KMS-11 (cell line): ENCODE results near the gene BACE2.

Experiments used
- H2AFZ ChIP-seq: fragments of 200-600 bp; sonication (generic); 2 replicates; pipeline ENCODE4 v1.6.1; 2016; ENCODE audit warnings: antibody characterized with exemption, mixed run types, low read depth
- H3K27ac ChIP-seq: fragments of 200-600 bp; sonication (generic); 2 replicates; pipeline ENCODE4 v1.6.1; 2016; ENCODE audit warnings: mild to moderate bottlenecking, mixed run types
- H3K27me3 ChIP-seq: fragments of 200-600 bp; sonication (generic); 2 replicates; pipeline ENCODE4 v1.6.1; 2017; ENCODE audit warnings: mild to moderate bottlenecking, low read depth, mixed run types, moderate library complexity; ENCODE audit not compliant: insufficient read depth
- H3K36me3 ChIP-seq: fragments of 200-600 bp; sonication (generic); 2 replicates; pipeline ENCODE4 v1.6.1; 2017; ENCODE audit warnings: mild to moderate bottlenecking, mixed run types; ENCODE audit not compliant: insufficient read depth
- H3K4me1 ChIP-seq: fragments of 200-600 bp; sonication (generic); 2 replicates; pipeline ENCODE4 v1.6.1; 2016; ENCODE audit warnings: mild to moderate bottlenecking, low read depth, mixed run types; ENCODE audit not compliant: poor library complexity, severe bottlenecking
- H3K4me2 ChIP-seq: fragments of 200-600 bp; sonication (generic); 2 replicates; pipeline ENCODE4 v1.7.0; 2016; ENCODE audit warnings: mild to moderate bottlenecking, mixed run types
- H3K4me3 ChIP-seq: fragments of 200-600 bp; sonication (generic); IDR thresholded peaks from 2 replicates; pipeline ENCODE4 v1.6.1; 2017; ENCODE audit warnings: low read depth, low read length, mixed read lengths; ENCODE audit not compliant: insufficient read depth
- H3K79me2 ChIP-seq: fragments of 200-600 bp; sonication (generic); 2 replicates; pipeline ENCODE4 v1.6.1; 2016; ENCODE audit warnings: low read depth, mixed run types; ENCODE audit not compliant: insufficient read depth
- H3K9ac ChIP-seq: fragments of 200-600 bp; sonication (generic); 2 replicates; pipeline ENCODE4 v1.6.1; 2016; ENCODE audit warnings: mild to moderate bottlenecking, mixed run types
- H4K20me1 ChIP-seq: fragments of 200-600 bp; sonication (generic); 2 replicates; pipeline ENCODE4 v1.6.1; 2016; ENCODE audit warnings: mild to moderate bottlenecking, mixed run types; ENCODE audit not compliant: insufficient read depth
- CTCF ChIP-seq: fragments of 200-600 bp; sonication (generic); conservative IDR thresholded peaks from 2 replicates; pipeline ENCODE4 v1.6.1; 2017; ENCODE audit warnings: low read depth, mild to moderate bottlenecking, antibody characterized with exemption, low read length, moderate library complexity, mixed read lengths

BACE2 gene

GRCh38 chr21:41185802-41186201 is 17.8 kb downstream of the BACE2 start:
- Histone ChIP-seq H3K79me2 (no peaks in the 10 kb centered on the region), H3K4me2 (no peak overlapping the region), H3K9ac (no peak overlapping the region), H4K20me1 (no peaks in the 10 kb centered on the region), H3K36me3 (no peaks in the 10 kb centered on the region), H3K4me3 (no peak overlapping the region), H3K4me1 (no peaks in the 10 kb centered on the region), H3K27me3 (no peaks in the 10 kb centered on the region), H3K27ac (no peak overlapping the region), H2AFZ (no peak overlapping the region)
- TF ChIP-seq CTCF: no peak

GRCh38 chr21:41186755-41187536 is 19.0 kb downstream of the BACE2 start:
- H3K9ac ChIP-seq: no peak overlapping the region
- TF ChIP-seq CTCF: no peak

GRCh38 chr21:41187537-41188025 is 19.6 kb downstream of the BACE2 start:
- no peaks in the 10 kb centered on the region for H3K36me3 ChIP-seq
- no peak overlapping the region for H3K4me3 ChIP-seq
- no peaks in the 10 kb centered on the region for H4K20me1 ChIP-seq
- no peak overlapping the region for H3K27ac ChIP-seq
- H3K9ac ChIP-seq: no peak overlapping the region
- H3K4me1 ChIP-seq: no peaks in the 10 kb centered on the region
- H3K27me3 ChIP-seq: no peaks in the 10 kb centered on the region
- TF ChIP-seq CTCF: no peak
- no peak overlapping the region for H3K4me2 ChIP-seq
- no peaks in the 10 kb centered on the region for H3K79me2 ChIP-seq
- H2AFZ ChIP-seq: no peak overlapping the region

More at GRCh38 chr21:41186755-41187536, 19.0 kb downstream of the BACE2 start:
- Histone ChIP-seq H3K4me2 (no peak overlapping the region), H3K27me3 (no peaks in the 10 kb centered on the region), H3K36me3 (no peaks in the 10 kb centered on the region), H3K4me1 (no peaks in the 10 kb centered on the region), H2AFZ (no peak overlapping the region), H3K79me2 (no peaks in the 10 kb centered on the region), H3K27ac (no peak overlapping the region), H4K20me1 (no peaks in the 10 kb centered on the region), H3K4me3 (no peak overlapping the region)

GRCh38 chr21:41188486-41189149 is 20.7 kb downstream of the BACE2 start:
- Histone ChIP-seq H3K9ac (no peak overlapping the region), H3K4me2 (no peak overlapping the region), H3K4me3 (no peak overlapping the region), H3K27me3 (no peaks in the 10 kb centered on the region), H3K36me3 (no peaks in the 10 kb centered on the region), H3K27ac (no peak overlapping the region), H4K20me1 (no peaks in the 10 kb centered on the region), H3K79me2 (no peaks in the 10 kb centered on the region), H3K4me1 (no peaks in the 10 kb centered on the region), H2AFZ (no peak overlapping the region)
- no peak for TF ChIP-seq CTCF
